Articular chondrocyte of knee joint (primary cell): ENCODE data around the gene TRIM49B. TPM values are rescaled to one million over a fixed set of nuclear protein-coding genes. Genes with fewer than 3 reads are reported as not detected.

Source experiments
- small RNA-seq: library from RNA; depleted of rRNA; stranded (forward); fragments of <200 nt; gene quantifications from one replicate; pipeline ENCODE3, GENCODE V24; 2012
- total RNA-seq: library from RNA; depleted of rRNA; stranded (reverse); fragments of >200 nt; gene quantifications from 2 replicates; pipeline ENCODE4 v1.2.3, GENCODE V29; 2012

TRIM49B gene
- total RNA-seq = not detected in 2 replicates

GRCh38 chr11:49028523-49028922, at the start of gene TRIM49B:
Gene TRIM49B (plus strand): TSS chr11:49028823. CDS start chr11:49031600, 2,777 bp downstream.

GRCh38 chr11:48983785-48984184, 44.8 kb upstream of the TRIM49B start, which contains the start of gene TRIM51G:
Gene TRIM51G (minus strand): TSS chr11:48983885. CDS start chr11:48981695, 2,190 bp downstream.

GRCh38 chr11:49059012-49059411, 30.4 kb downstream of the TRIM49B start, which contains the start of gene TRIM64C:
Gene TRIM64C (minus strand): TSS chr11:49059112. CDS start chr11:49059112, 0 bp downstream.

Small RNA genes within 50 kb of the gene (small RNA-seq; reads per million reads assigned to genes)
- gene AC084851.1 = not detected

Other genes with a start within 250 kb of the TRIM49B start
- gene TRIM51G, start 44.9 kb upstream of the TRIM49B start, total RNA-seq = not detected in 2 replicates
- not detected in 2 replicates for gene TRIM64C, start 30.3 kb downstream of the TRIM49B start, total RNA-seq
- gene FOLH1, start 179.8 kb downstream of the TRIM49B start, total RNA-seq = not detected in 2 replicates